PC-3 (cell line): ENCODE measurements around the gene VPS26B.

Source experiments
- EZH2 ChIP-seq: fragments of 300-600 bp; sonication (generic); IDR thresholded peaks from one replicate; pipeline ENCODE4 v1.6.1; 2017; ENCODE audit warnings: antibody characterized with exemption, mild to moderate bottlenecking, low read length; ENCODE audit not compliant: unreplicated experiment
- EZH2phosphoT487 ChIP-seq: fragments of 300-600 bp; sonication (generic); IDR thresholded peaks from 2 replicates; pipeline ENCODE4 v1.6.1; 2018; ENCODE audit warnings: mild to moderate bottlenecking, antibody characterized with exemption, low read length, borderline replicate concordance
- TF ChIP-seq, protein P1 (sequence below): fragments of 300-600 bp; sonication (generic); conservative IDR thresholded peaks from 2 replicates; pipeline ENCODE4 v1.5.1; 2017; ENCODE audit warnings: antibody characterized with exemption, low read depth, mild to moderate bottlenecking, low read length

DNA sequence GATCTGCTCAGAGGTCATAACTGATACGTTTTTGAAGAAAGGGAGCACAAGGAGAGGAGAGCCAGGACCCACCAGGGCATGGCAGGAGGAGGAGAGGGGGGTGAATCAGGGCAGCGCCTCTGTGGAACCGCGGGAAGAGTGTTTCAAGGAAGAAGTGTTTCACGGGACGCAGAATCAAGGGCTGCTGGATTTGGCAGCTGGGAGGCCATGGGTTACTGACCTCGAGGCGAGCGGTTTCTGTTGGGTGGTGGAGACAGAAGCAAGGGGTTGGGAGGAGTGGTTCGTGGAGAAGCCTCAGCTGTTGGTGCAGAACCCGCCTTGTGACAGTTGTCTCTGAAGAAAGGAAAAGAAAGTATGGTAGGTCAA, 13.1 kb downstream of the VPS26B start:
- TF ChIP-seq, protein P1, sequence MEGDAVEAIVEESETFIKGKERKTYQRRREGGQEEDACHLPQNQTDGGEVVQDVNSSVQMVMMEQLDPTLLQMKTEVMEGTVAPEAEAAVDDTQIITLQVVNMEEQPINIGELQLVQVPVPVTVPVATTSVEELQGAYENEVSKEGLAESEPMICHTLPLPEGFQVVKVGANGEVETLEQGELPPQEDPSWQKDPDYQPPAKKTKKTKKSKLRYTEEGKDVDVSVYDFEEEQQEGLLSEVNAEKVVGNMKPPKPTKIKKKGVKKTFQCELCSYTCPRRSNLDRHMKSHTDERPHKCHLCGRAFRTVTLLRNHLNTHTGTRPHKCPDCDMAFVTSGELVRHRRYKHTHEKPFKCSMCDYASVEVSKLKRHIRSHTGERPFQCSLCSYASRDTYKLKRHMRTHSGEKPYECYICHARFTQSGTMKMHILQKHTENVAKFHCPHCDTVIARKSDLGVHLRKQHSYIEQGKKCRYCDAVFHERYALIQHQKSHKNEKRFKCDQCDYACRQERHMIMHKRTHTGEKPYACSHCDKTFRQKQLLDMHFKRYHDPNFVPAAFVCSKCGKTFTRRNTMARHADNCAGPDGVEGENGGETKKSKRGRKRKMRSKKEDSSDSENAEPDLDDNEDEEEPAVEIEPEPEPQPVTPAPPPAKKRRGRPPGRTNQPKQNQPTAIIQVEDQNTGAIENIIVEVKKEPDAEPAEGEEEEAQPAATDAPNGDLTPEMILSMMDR: no peak
- TF ChIP-seq EZH2: no peak
- TF ChIP-seq EZH2phosphoT487: no peak
